Activated CD4-positive, alpha-beta T cell treated with anti-CD3 and anti-CD28 coated beads, Interleukin-2, amount 50 U/mL, for 1 hour (primary cell): ENCODE data around the gene RNU7-1.
A peak's percentile ranks its signal among the peaks of the same experiment; 100 is the strongest.

Experiments used
- DNase-seq: peaks from one replicate; pipeline ENCODE4 v3.0.0-alpha.2; 2020

RNU7-1 gene

GRCh38 chr12:6919588-6919987 is 24.0 kb upstream of the RNU7-1 start:
- DNase-seq: no peak

GRCh38 chr12:6921539-6921938 is 22.1 kb upstream of the RNU7-1 start:
- no peak for DNase-seq

DNA sequence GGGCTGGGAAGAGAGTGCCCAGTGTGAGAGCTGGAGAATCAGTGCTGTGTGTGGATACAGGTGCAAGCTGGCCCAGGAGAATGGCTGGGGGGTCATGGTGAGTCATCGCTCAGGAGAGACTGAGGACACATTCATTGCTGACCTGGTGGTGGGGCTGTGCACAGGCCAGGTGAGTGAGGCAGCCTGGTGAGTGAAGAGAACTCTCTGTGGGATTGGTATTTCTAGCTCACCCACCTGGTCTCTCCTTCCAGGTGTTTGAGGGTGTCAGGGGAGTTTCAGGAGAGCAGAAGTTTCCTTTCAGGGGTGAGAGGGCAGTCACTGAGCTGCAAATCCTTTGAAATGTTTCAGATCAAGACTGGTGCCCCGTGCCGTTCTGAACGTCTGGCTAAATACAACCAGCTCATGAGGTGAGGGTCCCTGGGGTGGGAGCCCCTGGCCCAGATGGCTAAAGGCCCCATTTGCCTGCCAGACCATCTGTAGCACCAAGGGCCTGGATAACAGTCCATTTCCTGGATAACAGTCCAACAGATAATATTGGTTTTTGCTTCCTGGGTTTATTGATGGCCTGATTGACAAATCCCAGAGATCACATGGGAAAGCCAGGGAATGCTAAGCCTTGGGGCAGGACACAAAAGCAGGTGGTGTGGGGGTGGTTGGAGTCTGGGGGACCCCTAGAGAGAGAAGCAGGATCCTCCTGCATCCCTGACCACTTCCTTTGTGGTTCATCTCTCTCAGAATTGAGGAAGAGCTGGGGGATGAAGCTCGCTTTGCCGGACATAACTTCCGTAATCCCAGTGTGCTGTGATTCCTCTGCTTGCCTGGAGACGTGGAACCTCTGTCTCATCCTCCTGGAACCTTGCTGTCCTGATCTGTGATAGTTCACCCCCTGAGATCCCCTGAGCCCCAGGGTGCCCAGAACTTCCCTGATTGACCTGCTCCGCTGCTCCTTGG is 21.3 kb upstream of the RNU7-1 start:
- no peak for DNase-seq

GRCh38 chr12:6923003-6923732 is 20.4 kb upstream of the RNU7-1 start:
- DNase-seq: no peak

DNA sequence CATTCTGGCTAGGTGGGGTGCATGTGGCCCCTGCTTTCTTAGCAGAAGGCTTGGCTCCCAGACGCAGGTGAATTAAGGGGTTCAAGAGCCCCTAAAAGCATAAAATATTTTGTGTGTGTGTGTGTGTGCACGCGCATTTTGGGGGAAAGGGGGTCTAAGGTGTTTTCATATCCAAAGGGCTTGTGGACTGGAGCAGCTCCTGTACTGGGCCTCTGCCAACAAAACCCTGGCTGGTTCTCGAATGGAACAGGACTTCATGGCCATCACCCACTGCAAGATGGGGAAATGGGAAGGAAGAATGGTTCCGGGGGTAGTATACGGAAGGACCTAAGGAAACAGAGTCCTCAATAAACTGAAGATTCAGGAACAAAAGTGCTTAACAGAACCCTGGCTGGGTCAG is 19.8 kb upstream of the RNU7-1 start:
- DNase-seq: no peak

DNA sequence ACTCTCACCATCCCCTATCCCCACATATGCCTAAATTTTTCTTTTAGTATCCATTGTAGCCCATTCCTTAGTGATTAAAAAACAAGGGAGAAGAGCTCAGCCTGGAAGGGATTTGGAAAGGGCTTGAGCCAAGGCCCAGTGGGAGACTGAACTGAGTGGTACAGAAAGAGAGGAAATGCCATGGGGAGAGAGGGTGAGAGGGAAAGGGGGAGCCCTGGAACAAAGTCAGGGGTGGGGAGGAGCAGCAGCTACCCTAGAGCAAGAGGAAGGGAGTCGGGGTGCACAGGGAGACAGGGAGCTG is 18.4 kb upstream of the RNU7-1 start:
- no peak for DNase-seq

DNA sequence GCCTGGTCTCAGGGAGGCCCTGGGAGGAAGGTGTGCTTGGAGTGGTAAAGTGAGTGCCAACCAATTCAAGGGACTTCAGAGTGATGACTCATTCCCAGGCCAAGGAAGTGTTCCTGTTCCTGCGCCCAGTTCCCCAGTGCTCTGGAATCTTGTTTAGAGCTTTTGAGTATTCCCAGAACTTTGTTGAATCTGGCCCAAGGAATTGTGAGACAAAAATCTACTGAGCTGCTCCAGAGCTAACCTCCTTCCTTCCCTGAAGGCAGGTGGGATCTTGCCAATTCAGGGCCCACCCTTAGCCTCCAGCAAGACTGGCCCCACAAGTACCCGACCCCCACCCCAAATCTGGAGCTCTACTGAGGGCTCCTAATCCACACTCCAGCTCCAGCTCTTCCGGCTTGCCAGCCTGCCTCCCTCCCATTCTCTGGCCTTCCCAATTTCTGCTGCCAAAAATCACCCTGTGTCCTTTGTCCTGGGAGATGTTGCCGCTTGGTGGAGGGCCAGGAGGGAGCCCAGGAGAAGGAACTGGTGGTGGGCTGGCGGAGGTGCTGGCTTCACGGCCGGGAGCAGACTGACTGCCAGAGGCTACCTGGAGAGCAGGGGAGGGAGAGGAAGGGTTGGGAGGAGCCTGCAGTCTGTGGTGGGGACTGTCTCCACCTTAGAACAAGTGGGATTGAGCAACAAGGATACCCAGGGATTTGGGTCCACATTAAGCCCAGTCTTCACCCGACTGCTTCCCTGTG is 17.9 kb upstream of the RNU7-1 start:
- no peak for DNase-seq

DNA sequence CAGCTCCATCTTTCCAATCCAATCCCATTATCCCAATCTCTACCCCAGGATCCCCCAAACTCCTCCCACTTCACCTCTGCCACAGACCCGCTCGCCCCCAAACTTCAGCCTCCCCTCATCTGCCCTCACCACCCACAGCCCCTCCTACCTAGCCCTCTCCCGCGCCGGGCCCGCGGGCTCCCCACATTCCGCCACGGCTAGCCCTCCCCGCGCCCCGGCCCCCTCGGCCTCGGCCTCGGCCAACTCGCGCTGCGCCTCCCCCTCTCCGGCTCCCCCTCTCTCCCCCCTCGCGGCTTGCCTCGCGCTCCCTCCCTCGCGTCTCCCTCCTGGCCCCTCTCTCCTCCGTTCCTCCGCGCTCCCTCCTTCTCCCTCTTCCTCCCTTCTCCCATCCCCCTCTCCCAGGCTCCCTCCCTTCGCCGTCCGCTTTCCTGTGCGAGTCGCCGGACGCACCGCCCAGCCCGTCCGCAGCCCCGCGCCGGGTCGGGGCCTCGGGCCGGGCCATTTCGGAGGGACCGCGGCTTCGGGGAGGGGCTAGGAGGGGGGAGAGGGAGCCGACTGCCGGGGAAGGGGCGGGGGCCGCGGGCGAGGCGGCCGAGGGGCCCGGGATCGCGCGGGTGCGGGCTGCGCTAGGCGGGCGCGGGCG is 16.1 kb upstream of the RNU7-1 start, which contains the start of gene ATN1:
Gene ATN1, plus strand, starts transcription at position 581 of the 643 bp plus-strand sequence. CDS start 6,043 bp downstream, outside the sequence.
- DNase-seq: peak; percentile 34

- no peak for DNase-seq
These were observed 15.5 kb upstream of the RNU7-1 start for GRCh38 chr12:6928022-6928702.

DNA sequence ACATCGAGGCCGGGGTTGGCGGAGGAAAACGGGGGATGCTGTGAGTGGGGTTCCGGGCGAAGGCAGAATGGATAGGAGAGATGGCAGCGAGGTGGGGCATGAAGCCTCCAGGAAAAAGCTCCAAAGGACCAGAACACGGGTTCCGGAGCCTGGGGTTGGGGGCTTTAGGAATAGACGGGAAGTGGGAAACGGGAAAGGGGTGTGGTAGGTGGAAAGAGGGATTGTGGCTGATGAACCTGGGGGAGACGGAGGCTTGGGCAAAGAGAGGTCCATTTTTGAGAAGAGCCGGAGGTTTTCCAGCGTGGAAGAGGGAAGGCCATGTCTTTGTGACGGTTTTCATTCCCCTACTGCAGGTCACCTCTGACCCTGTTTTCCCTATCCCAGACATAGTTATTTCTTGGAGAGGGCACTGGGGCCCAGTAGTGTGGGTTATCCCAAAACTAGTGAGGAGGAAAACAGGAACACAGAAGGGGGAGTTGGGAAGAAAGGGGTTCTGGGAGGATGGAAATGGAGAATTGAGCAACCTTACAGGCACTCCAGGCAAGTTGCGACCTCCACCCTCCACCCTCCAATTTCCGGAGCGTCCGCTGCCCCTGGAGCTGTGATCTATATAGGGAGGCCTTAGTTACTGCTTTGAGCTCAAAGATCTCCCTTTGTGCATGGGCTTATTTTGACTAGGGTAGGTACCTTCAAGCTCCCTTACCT is 14.8 kb upstream of the RNU7-1 start:
- no peak for DNase-seq

- no peak for DNase-seq
These were observed 13.9 kb upstream of the RNU7-1 start for GRCh38 chr12:6929466-6930452.

DNA sequence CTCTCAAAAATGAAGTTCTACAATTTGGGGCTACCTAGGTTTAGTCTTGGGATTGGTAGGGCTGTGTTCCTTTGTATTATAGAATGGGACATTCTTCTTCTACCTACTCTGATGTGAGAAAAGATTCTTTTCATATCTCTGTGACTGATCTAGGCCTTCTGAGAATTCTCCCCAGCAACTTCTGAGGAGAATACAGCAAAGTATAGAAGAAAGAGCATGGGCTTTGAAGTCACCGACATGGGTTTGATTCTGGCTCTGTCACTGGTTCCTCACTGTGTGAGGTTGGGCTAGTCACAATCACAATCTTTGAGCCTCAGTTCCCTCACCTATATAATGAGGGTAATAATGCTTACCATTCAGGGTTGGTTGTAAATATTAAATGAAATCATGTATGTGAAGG is 10.8 kb upstream of the RNU7-1 start:
- DNase-seq: no peak

GRCh38 chr12:6934110-6934509 is 9.5 kb upstream of the RNU7-1 start:
- no peak for DNase-seq

DNA sequence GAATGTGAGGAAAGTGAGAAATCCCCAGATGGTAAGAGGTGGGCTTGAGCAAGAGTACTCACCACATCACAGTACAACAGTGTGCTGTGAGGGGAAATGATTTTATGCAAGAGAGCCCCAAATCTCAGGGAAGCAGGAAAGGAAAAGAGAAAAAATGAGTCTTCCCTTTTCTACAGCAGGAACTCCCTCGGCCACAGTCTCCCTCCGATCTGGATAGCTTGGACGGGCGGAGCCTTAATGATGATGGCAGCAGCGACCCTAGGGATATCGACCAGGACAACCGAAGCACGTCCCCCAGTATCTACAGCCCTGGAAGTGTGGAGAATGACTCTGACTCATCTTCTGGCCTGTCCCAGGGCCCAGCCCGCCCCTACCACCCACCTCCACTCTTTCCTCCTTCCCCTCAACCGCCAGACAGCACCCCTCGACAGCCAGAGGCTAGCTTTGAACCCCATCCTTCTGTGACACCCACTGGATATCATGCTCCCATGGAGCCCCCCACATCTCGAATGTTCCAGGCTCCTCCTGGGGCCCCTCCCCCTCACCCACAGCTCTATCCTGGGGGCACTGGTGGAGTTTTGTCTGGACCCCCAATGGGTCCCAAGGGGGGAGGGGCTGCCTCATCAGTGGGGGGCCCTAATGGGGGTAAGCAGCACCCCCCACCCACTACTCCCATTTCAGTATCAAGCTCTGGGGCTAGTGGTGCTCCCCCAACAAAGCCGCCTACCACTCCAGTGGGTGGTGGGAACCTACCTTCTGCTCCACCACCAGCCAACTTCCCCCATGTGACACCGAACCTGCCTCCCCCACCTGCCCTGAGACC is 8.0 kb upstream of the RNU7-1 start:
- no peak for DNase-seq

- no peak for DNase-seq
These were observed 7.4 kb upstream of the RNU7-1 start for GRCh38 chr12:6936194-6936635.

DNA sequence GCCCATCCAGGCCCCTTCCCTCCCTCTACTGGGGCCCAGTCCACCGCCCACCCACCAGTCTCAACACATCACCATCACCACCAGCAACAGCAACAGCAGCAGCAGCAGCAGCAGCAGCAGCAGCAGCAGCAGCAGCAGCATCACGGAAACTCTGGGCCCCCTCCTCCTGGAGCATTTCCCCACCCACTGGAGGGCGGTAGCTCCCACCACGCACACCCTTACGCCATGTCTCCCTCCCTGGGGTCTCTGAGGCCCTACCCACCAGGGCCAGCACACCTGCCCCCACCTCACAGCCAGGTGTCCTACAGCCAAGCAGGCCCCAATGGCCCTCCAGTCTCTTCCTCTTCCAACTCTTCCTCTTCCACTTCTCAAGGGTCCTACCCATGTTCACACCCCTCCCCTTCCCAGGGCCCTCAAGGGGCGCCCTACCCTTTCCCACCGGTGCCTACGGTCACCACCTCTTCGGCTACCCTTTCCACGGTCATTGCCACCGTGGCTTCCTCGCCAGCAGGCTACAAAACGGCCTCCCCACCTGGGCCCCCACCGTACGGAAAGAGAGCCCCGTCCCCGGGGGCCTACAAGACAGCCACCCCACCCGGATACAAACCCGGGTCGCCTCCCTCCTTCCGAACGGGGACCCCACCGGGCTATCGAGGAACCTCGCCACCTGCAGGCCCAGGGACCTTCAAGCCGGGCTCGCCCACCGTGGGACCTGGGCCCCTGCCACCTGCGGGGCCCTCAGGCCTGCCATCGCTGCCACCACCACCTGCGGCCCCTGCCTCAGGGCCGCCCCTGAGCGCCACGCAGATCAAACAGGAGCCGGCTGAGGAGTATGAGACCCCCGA is 6.8 kb upstream of the RNU7-1 start:
- peak; percentile 62 for DNase-seq

- DNase-seq: peak; percentile 88
These were observed 5.9 kb upstream of the RNU7-1 start for GRCh38 chr12:6937481-6938352.
